Erythroblast (primary cell): ENCODE measurements around the gene TMC5.

ENCODE experiments used
- GATA1 ChIP-seq: IDR thresholded peaks from 2 replicates; pipeline ENCODE4 v1.6.1; 2011; ENCODE audit warnings: low read depth, mild to moderate bottlenecking, control low read depth, low read length, moderate library complexity
- POLR2A ChIP-seq: IDR thresholded peaks from 2 replicates; pipeline ENCODE4 v1.6.1; 2011; ENCODE audit warnings: mild to moderate bottlenecking, low read length

DNA sequence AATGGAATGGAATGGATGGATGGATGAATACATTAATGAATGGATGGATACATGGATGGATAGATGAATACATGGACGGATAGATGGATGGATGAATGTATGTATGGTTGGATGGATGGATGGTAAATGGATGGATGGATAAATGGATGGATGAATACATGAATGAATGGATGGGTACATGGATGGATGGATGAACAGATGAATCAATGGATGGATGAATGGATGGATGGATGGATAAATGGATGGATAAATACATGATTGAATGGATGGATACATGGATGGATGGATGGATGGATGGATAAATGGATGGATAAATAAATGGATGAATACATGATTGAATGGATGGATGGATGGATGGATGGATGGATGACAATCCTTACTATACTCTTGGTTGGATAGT is 26.0 kb downstream of the TMC5 start:
- TF ChIP-seq POLR2A: no peak
- no peak for TF ChIP-seq GATA1
